Measurements from ENCODE around the gene AKAP8L.
A peak's percentile ranks its signal among the peaks of the same experiment; 100 is the strongest.

The AKAP8L gene

GRCh38 chr19:15432629-15433518 is 14.1 kb upstream of the AKAP8L start:
- peak; percentile 94 to 98 (median 97) for DNase-seq

DNA sequence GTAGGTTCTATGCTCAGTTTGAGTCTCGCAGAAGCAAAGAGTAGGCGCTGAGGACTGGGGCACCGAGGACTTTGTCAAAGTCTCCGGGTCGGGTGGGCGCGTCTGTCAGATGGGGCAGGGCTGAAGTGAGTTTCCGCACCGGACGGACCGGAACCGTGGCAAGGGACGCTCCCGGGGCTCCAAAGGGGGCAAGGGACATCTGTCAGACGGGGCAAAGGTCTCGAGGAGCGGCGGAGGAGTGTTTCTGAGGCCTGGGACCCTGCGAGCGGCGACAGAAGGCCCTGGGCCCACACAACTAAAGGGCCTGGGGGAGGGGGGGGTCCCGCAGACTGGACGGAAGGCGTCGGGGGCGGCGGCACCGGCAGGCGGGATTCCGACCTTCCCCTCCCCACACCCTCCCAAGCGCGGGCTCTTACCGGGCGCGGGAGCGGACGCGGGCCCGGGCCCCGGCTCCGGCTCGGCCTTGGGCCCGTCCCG is 13.3 kb upstream of the AKAP8L start:
- DNase-seq: peak in 2 of 3 donors; percentile 28 to 62

GRCh38 chr19:15431396-15432017 is 12.7 kb upstream of the AKAP8L start:
- DNase-seq: no peak

GRCh38 chr19:15430526-15431120 is 11.8 kb upstream of the AKAP8L start:
- DNase-seq: no peak

GRCh38 chr19:15429825-15430467 is 11.2 kb upstream of the AKAP8L start:
- DNase-seq: no peak

GRCh38 chr19:15428956-15429824 is 10.4 kb upstream of the AKAP8L start:
- DNase-seq: no peak

- no peak for DNase-seq
Measured at GRCh38 chr19:15427991-15428471, 9.2 kb upstream of the AKAP8L start.

DNA sequence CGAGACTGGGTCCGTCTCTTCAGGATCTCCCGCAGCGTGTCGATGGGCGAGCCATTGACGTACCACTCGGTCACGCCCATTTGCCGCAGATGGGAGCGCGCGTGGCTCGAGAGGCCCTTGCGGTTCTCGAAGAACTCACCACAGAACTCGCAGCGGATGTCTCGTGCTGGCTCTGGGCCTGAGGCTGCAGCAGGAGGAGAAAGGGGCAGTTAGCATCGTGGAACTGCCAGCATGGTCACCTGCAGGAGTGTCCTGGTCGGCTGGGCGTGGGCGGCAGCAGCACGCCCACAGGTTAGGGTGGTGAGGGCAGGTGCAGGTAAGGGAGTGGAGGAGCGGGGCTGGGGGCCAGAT is 8.5 kb upstream of the AKAP8L start:
- DNase-seq: no peak

- DNase-seq: no peak
Measured at GRCh38 chr19:15426485-15427349, 7.9 kb upstream of the AKAP8L start.

GRCh38 chr19:15425321-15425950 is 6.6 kb upstream of the AKAP8L start:
- DNase-seq: no peak

DNA sequence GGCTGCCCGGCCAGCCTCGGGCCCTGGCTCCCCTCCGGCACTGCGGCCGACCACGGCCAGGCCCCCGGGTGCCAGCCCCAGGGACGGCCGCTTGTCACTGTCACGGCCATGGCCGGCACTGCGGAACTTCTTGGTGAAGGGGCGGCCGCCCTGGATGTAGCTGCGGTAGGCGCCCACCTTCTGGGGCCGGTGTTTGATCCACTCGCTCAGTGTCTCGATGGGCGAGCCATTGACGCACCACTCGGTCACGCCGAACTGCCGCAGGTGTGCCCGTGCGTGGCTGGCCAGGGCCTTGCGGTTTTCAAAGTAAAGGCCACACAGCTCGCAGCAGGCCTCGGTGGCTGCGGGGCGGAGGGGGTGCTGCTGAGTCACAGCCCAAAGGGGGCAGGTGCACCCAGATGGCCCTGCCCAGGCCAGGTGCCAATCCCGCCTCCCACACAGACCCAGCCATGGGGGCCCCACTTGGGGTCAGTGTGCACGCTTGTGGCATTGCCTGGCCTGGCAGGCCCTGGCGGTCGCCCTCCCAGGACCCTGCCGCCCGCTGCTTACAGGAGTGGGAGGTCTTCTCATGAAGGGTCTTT is 6.0 kb upstream of the AKAP8L start:
- DNase-seq: no peak

- no peak for DNase-seq
Measured at GRCh38 chr19:15424121-15424520, 5.3 kb upstream of the AKAP8L start.

DNA sequence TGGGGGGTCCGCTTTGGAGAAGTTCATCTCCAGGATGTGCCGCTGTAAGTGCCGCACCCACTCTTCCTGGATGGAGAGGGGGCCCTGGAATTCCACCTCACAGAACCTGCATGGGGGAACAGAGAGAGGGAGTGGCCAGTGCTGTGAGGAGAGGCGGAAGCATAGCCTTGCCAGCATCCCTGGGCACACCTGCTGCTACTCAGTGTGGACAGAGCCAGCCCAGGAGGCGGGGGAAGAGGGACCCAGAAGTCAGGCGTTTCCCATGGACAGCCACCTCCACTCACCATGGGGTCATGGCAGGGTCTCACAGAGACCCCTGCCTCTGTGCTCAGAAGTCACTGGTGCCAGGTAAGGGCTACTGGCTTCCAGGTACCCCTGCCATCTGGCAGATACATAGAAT is 4.3 kb upstream of the AKAP8L start:
- no peak for DNase-seq

DNA sequence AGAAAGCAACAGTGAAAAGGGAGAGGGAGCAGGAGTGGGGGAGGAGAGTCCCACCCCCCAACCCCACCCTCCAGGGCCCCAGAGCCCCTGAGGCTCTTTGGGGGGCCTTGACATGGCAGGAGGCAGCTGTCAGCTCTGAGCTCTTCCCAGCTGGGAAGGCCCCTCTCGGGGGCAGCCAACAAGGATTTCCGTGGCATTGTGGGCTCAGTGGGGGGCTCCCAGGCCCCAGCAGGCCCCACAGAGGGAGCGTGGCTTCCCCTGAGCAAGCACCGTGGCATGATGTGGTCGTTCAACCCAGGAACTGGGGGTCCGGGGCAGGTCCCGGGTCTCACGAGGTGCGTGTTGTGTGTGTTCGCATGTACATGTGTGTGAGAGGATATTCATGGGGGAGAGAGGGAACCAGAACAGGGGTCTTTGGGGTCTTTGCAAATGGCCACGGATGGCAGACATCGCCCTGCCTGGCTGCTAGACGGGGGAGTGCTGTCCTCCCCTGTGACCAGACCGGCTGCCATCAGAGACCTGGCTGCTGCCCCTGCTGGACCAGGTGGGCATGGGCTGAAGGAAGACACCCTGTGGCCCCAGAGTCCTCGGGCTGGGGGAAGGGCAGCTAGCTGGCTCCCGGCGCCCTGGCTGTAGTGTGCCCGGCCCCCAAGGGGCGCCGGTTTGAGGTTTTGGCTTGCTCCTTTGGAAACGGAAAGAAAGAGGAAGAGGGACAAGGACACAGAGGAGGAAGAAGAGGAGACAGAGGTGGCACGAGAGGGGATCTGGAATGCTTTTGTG is 3.7 kb upstream of the AKAP8L start:
- DNase-seq: no peak

- no peak for DNase-seq
Measured at GRCh38 chr19:15421721-15422260, 3.0 kb upstream of the AKAP8L start.

GRCh38 chr19:15421136-15421695 is 2.4 kb upstream of the AKAP8L start:
- DNase-seq: no peak

DNA sequence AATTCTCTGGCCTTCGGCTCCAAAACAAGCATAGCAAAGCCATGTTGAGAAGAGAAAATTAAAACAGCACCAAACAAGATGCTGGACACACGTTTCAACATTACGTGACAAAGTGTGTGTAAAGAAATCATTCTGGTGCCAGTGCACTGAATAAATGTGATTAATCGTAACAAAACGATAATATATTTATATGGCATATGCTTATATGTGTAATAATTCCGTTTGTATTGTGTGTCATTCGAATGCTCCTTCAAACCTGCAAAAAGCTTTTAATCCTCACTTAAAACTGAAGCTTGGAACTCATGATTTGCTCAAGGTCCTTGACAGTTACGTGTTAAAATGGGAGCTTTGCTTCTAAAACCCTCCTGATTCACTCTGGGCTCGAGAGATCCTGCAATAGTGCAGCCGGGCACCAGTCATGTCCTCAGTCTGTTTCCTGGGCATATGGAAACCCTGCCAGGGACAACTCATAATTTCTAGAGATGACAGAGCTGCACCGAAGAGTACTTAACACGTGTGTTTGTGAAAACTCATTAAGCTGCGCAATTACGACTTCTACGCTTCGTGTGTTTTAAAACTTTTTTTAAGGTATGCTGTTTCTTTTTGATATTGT is 731 bp upstream of the AKAP8L start:
- peak in 2 of 3 donors; percentile 14 to 23 for DNase-seq

GRCh38 chr19:15418231-15418578 is 583 bp downstream of the AKAP8L start:
- DNase-seq: peak in 1 of 3 donors; percentile 33

All from suppressor macrophage treated with lipopolysaccharide for 1 hour (primary cell).